ENCODE results near the gene SPATA9.

Gene SPATA9

DNA sequence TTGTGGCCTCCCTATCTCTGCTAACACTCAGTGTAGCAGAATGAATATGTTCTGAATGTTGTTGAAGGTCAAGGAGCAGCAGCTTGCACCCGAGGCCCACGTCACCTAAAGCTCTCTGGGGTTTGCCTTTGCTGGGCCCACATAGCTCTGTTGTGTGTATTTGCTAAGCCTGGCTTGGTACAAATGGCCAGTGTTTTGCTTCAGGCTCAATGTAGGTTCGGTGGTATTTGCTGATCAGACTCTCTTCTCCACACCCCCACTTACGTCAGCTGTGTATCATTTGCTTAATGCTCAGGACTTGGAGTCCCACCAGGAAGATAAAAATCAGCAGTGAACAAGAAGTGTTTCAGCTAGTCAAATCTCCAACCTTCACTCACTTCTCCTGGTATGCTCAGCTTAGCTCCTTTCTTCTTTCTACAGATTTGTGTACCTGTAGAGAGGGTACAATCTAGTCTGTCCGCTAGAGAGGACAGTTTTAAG is 41.0 kb downstream of the SPATA9 start:
- no peaks in the 10 kb centered on the region for H3K4me1 ChIP-seq (ENCODE audit: control insufficient read depth, insufficient read depth, low read length)
- POLR2A ChIA-PET: no interaction called here
- no peaks in the 10 kb centered on the region for H3K9me3 ChIP-seq (ENCODE audit: control insufficient read depth, insufficient read depth, low read depth, low read length)
- no peak overlapping the region for H3K4me3 ChIP-seq (ENCODE audit: low read depth, low read length)
- TF ChIP-seq ZNF335 (tag by site-specific recombination; conservative IDR thresholded peaks at IDR 0.05) (no peak), ZNF777 (tag by site-specific recombination; IDR thresholded peaks at IDR 0.05; ENCODE audit: borderline replicate concordance) (no peak), ZNF660 (tag by site-specific recombination; IDR thresholded peaks at IDR 0.05) (no peak), GFI1B (tag by site-specific recombination; IDR thresholded peaks at IDR 0.05) (no peak), ZNF155 (tag by site-specific recombination; IDR thresholded peaks at IDR 0.05) (no peak), GLI2 (tag by site-specific recombination; IDR thresholded peaks at IDR 0.05; ENCODE audit: borderline replicate concordance, low read depth) (no peak), ZNF146 (tag by site-specific recombination; IDR thresholded peaks at IDR 0.05) (no peak), ZNF133 (tag by site-specific recombination; IDR thresholded peaks at IDR 0.05) (no peak)
- TF ChIP-seq, protein P1, sequence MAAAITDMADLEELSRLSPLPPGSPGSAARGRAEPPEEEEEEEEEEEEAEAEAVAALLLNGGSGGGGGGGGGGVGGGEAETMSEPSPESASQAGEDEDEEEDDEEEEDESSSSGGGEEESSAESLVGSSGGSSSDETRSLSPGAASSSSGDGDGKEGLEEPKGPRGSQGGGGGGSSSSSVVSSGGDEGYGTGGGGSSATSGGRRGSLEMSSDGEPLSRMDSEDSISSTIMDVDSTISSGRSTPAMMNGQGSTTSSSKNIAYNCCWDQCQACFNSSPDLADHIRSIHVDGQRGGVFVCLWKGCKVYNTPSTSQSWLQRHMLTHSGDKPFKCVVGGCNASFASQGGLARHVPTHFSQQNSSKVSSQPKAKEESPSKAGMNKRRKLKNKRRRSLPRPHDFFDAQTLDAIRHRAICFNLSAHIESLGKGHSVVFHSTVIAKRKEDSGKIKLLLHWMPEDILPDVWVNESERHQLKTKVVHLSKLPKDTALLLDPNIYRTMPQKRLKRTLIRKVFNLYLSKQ (tag by site-specific recombination; IDR thresholded peaks at IDR 0.05; ENCODE audit: borderline replicate concordance): no peak
- TF ChIP-seq, protein P2, sequence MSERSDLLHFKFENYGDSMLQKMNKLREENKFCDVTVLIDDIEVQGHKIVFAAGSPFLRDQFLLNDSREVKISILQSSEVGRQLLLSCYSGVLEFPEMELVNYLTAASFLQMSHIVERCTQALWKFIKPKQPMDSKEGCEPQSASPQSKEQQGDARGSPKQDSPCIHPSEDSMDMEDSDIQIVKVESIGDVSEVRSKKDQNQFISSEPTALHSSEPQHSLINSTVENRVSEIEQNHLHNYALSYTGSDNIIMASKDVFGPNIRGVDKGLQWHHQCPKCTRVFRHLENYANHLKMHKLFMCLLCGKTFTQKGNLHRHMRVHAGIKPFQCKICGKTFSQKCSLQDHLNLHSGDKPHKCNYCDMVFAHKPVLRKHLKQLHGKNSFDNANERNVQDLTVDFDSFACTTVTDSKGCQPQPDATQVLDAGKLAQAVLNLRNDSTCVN (tag by site-specific recombination; optimal IDR thresholded peaks at IDR 0.05): no peak
- TF ChIP-seq, protein P3, sequence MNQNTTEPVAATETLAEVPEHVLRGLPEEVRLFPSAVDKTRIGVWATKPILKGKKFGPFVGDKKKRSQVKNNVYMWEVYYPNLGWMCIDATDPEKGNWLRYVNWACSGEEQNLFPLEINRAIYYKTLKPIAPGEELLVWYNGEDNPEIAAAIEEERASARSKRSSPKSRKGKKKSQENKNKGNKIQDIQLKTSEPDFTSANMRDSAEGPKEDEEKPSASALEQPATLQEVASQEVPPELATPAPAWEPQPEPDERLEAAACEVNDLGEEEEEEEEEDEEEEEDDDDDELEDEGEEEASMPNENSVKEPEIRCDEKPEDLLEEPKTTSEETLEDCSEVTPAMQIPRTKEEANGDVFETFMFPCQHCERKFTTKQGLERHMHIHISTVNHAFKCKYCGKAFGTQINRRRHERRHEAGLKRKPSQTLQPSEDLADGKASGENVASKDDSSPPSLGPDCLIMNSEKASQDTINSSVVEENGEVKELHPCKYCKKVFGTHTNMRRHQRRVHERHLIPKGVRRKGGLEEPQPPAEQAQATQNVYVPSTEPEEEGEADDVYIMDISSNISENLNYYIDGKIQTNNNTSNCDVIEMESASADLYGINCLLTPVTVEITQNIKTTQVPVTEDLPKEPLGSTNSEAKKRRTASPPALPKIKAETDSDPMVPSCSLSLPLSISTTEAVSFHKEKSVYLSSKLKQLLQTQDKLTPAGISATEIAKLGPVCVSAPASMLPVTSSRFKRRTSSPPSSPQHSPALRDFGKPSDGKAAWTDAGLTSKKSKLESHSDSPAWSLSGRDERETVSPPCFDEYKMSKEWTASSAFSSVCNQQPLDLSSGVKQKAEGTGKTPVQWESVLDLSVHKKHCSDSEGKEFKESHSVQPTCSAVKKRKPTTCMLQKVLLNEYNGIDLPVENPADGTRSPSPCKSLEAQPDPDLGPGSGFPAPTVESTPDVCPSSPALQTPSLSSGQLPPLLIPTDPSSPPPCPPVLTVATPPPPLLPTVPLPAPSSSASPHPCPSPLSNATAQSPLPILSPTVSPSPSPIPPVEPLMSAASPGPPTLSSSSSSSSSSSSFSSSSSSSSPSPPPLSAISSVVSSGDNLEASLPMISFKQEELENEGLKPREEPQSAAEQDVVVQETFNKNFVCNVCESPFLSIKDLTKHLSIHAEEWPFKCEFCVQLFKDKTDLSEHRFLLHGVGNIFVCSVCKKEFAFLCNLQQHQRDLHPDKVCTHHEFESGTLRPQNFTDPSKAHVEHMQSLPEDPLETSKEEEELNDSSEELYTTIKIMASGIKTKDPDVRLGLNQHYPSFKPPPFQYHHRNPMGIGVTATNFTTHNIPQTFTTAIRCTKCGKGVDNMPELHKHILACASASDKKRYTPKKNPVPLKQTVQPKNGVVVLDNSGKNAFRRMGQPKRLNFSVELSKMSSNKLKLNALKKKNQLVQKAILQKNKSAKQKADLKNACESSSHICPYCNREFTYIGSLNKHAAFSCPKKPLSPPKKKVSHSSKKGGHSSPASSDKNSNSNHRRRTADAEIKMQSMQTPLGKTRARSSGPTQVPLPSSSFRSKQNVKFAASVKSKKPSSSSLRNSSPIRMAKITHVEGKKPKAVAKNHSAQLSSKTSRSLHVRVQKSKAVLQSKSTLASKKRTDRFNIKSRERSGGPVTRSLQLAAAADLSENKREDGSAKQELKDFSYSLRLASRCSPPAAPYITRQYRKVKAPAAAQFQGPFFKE (tag by site-specific recombination; IDR thresholded peaks at IDR 0.05; ENCODE audit: borderline replicate concordance): no peak
- TF ChIP-seq, protein P4, sequence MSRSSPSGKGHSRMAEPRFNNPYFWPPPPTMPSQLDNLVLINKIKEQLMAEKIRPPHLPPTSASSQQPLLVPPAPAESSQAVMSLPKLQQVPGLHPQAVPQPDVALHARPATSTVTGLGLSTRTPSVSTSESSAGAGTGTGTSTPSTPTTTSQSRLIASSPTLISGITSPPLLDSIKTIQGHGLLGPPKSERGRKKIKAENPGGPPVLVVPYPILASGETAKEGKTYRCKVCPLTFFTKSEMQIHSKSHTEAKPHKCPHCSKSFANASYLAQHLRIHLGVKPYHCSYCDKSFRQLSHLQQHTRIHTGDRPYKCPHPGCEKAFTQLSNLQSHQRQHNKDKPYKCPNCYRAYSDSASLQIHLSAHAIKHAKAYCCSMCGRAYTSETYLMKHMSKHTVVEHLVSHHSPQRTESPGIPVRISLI (tag by site-specific recombination; IDR thresholded peaks at IDR 0.05): no peak
- TF ChIP-seq, protein P5, sequence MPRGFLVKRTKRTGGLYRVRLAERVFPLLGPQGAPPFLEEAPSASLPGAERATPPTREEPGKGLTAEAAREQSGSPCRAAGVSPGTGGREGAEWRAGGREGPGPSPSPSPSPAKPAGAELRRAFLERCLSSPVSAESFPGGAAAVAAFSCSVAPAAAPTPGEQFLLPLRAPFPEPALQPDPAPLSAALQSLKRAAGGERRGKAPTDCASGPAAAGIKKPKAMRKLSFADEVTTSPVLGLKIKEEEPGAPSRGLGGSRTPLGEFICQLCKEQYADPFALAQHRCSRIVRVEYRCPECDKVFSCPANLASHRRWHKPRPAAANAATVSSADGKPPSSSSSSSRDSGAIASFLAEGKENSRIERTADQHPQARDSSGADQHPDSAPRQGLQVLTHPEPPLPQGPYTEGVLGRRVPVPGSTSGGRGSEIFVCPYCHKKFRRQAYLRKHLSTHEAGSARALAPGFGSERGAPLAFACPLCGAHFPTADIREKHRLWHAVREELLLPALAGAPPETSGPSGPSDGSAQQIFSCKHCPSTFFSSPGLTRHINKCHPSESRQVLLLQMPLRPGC (tag by site-specific recombination; IDR thresholded peaks at IDR 0.05): no peak
- TF ChIP-seq, protein P6, sequence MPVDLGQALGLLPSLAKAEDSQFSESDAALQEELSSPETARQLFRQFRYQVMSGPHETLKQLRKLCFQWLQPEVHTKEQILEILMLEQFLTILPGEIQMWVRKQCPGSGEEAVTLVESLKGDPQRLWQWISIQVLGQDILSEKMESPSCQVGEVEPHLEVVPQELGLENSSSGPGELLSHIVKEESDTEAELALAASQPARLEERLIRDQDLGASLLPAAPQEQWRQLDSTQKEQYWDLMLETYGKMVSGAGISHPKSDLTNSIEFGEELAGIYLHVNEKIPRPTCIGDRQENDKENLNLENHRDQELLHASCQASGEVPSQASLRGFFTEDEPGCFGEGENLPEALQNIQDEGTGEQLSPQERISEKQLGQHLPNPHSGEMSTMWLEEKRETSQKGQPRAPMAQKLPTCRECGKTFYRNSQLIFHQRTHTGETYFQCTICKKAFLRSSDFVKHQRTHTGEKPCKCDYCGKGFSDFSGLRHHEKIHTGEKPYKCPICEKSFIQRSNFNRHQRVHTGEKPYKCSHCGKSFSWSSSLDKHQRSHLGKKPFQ (tag by site-specific recombination; IDR thresholded peaks at IDR 0.05): no peak
- CTCF ChIA-PET: interaction anchor here (1.3 to 7.4 kb wide), 5 partner anchors 10 to 207 kb away, joined by 4 to 64 read pairs (median 8); no protein-coding TSS in a partner anchor
- H3K27ac ChIP-seq (ENCODE audit: extremely low read depth, low read depth, low read length): no peak overlapping the region
- H3K36me3 ChIP-seq (ENCODE audit: control insufficient read depth in 2 of 2, insufficient read depth in 1 of 2, low read length in 2 of 2): no peaks in the 10 kb centered on the region
